NCI-H526 (cell line): ENCODE measurements around the gene ELMOD3.
"Not testable (repeated sequence)": the region's sequence is repeated elsewhere in the genome, so short reads cannot be mapped to it uniquely, and the experiment has no call there.

ENCODE experiments used
- DNase-seq, 2 experiments: peaks; one replicate each; lab custom pipeline; 2025; lab: John Stamatoyannopoulos, UW

Gene ELMOD3

GRCh38 chr2:85400541-85401463 is 46.2 kb downstream of the ELMOD3 start:
- no peak for DNase-seq

- DNase-seq = no peak
Observed at GRCh38 chr2:85401464-85401805, 46.9 kb downstream of the ELMOD3 start.

GRCh38 chr2:85401844-85402243 is 47.3 kb downstream of the ELMOD3 start:
- no peak for DNase-seq

GRCh38 chr2:85405201-85406059 is 50.9 kb downstream of the ELMOD3 start:
- DNase-seq = no peak

- no peak for DNase-seq
Observed at GRCh38 chr2:85409845-85410583, 55.4 kb downstream of the ELMOD3 start, which contains the start of gene CAPG. TSS of gene CAPG (minus strand) at chr2:85410366. CDS start at chr2:85402145, 8,221 bp downstream.

GRCh38 chr2:85410584-85411404 is 56.2 kb downstream of the ELMOD3 start:
- DNase-seq = no peak

GRCh38 chr2:85411405-85411748 is 56.8 kb downstream of the ELMOD3 start:
- DNase-seq = no peak

GRCh38 chr2:85413592-85414420 is 59.2 kb downstream of the ELMOD3 start:
- DNase-seq = no peak

GRCh38 chr2:85414421-85414759 is 59.8 kb downstream of the ELMOD3 start:
- DNase-seq = not testable (repeated sequence)

GRCh38 chr2:85414761-85415553 is 60.4 kb downstream of the ELMOD3 start:
- no peak for DNase-seq

- no peak for DNase-seq
Observed at GRCh38 chr2:85415980-85416650, 61.5 kb downstream of the ELMOD3 start.

- peak; percentile 68 to 88 for DNase-seq
Observed at GRCh38 chr2:85418132-85419008, 63.8 kb downstream of the ELMOD3 start, which contains the start of gene SH2D6. TSS of gene SH2D6 (plus strand) at chr2:85418714. CDS start at chr2:85429466, 10,752 bp downstream.

GRCh38 chr2:85419009-85419675 is 64.6 kb downstream of the ELMOD3 start:
- peak in 1 of 2 experiments; percentile 26 for DNase-seq

- DNase-seq = peak; percentile 74 to 94
Observed at GRCh38 chr2:85420536-85421259, 66.1 kb downstream of the ELMOD3 start.

GRCh38 chr2:85421260-85422071 is 66.9 kb downstream of the ELMOD3 start:
- DNase-seq = peak; percentile 47 to 73

GRCh38 chr2:85422072-85422457 is 67.5 kb downstream of the ELMOD3 start:
- no peak for DNase-seq
